HG02870 (cell line): Measurements from ENCODE around the gene DUT.
"Not testable (repeated sequence)": the region's sequence is repeated elsewhere in the genome, so short reads cannot be mapped to it uniquely, and the experiment has no call there.

Source experiments
- ATAC-seq: cut with Tn5 transposase; IDR thresholded peaks from one replicate; pipeline ENCODE4 v1.9.1; 2021; ENCODE audit warnings: mild to moderate bottlenecking, moderate library complexity; ENCODE audit not compliant: unreplicated experiment

Gene DUT

DNA sequence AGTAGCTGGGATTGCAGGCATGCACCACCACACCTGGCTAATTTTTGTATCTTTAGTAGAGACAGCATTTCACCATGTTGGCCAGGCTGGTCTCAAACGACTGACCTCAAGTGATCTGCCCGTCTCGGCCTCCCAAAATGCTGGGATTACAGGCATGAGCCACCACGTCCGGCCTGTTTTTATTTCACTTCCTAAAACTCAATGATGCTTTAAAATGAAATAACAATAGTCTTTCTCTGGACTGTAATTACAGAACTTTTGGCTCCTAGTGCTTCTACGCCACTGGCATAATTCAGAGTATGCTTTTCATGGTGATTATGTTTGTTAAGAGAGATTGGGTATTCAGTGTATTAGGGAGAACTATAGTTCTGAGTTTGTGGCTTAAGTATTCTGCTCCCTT is 5.0 kb upstream of the DUT start:
- not testable (repeated sequence) for ATAC-seq

DNA sequence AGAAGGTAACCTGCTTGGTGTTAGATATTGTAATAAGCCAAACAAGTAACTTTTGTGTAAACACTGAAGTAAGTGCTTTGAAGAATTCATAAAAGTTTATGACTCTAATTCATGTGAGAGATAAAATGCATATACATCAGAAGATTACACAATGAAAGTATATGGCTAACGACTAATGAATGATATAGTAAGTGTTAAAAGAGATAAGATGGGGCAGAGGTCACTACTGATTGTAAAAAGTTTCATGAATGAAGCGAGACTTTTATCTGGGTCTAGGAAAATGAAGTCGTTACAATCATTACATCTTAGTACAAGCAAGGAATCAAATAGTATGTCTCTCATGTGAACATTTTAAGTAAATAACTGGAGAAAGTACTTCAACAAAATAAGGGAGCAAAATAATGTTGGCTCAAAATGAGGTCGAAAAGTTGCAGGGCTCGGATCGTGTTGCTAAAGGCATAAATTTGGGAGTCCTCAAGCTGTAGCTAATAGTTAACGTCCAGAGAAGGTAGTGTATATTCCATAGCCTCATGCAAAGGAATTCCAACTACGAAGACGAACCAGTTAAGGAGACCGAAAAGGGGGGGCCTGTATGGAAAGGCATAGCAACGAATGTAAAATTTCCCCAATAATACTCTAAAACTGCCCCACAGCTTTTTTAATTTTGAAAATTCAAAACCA is 984 bp upstream of the DUT start:
- no peak for ATAC-seq

DNA sequence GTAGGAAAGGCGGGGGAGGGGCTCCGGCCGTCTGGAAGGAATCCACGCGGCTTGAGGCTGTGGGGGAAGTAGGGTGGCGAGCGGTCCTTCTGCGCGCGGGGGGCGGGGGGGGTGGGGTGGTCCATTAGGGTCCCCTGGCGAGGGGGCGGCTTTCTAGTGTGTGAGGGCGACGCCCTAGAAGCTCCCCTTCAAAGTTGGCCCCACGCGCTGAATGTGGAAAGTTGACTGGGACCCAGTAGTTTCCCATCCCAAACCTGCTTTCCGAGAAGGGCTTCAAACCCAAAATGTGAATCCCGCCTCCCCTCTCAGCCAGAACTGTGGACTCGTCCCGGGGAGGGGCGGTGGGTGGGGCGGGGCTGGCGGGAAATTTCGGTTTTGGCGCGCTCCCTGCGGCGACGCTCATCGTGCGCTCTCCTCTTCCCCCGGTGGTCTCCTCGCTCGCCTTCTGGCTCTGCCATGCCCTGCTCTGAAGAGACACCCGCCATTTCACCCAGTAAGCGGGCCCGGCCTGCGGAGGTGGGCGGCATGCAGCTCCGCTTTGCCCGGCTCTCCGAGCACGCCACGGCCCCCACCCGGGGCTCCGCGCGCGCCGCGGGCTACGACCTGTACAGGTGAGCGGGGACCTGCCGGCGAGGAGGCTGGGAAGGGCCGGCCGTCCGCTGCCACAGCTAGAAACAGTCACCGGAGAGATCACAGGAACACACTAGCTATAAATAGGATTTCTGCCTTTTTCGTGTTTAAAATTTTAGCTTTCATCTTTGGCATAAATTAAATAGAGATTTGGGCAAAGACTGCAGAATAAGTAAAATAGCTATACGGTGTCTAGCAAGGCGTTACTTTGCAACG is 790 bp downstream of the DUT start:
- ATAC-seq: peak; percentile 49

DNA sequence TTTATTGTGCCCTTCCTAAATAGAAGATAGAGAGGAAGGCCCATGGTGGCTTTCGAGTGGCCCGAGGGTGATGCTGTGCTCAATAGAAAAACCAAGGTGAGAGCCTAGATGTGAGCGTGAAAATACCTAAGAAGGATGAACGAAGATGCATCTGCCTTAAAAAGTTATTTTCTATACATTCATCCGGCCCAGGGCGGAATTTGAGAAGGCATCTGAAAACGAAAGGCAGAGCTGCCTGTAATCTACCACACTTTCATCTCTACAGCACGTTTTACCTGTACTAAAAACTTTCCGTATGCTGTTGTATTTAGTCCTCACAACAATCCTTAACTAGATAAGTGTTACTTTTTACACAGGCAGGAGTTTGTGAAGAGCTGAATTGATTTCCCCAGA is 1.4 kb downstream of the DUT start:
- no peak for ATAC-seq

DNA sequence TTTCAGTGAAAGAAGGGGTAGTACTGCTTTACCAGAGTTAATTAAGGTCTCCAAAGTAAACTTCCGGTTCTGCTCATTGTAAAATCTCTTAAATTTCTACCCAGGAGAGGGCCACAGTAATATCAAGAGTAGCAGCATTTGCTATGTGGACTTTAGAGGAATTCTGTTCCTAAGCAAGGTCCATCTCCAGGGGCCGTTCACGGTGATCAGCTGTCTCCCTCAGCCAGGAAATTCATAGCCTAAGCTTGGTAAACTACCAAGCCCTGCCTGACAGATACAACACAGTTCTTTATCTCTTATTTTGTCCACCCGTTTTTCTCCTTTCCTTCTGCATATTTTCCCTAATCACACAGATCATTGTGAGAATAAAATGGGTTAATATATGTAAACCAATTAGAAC is 2.3 kb downstream of the DUT start:
- no peak for ATAC-seq

DNA sequence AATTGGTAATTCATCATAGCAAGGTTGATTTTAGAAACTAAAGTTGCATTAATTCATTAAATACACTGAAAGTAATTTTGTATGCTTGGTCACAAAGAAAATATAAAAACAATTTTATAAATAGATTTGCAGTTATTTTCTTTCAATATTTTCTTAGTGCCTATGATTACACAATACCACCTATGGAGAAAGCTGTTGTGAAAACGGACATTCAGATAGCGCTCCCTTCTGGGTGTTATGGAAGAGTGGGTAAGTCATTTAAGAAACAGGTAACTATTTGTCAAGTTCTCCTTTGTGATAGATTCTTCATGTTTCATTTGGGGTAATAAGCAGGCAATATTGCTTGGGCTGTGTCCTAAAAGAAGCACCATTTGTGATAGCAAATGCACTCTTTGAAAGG is 3.0 kb downstream of the DUT start:
- no peak for ATAC-seq

DNA sequence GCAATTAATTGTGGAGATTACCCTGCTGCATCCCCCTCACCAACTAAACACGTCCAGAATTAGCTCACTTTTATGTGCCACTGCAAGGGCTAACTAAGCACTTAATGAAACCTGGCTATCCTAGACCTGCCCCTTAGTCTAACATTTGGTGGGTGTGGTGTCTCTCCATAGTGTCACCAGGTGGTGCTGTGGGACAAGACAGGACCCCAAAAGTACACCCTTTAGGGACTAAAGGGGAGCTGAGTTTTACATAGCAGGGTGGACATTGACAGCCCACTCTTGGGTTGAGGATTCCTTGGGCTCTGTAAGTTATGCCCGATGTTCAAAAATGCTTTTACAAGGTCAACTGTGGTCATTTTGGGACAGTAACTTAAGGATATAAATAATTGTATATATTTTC is 5.7 kb downstream of the DUT start:
- no peak for ATAC-seq

DNA sequence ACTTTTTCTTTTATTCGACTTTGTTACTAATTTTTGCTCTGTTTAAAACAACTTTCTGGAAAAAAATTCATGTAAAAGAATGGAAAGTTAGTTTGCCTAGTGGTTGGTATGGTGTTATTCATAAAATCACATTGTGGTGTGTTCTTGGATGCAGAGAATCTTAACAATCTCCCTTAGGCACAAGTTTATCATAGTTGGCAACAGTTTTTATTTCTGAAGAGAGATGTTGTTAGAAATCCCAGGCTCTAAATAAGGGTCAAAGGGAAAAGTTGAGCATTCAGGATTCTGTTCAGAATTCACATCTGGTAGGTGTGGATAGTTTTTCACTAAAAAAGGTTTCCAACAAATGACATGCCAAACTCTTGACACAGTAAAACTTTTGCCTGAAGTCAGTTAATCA is 6.4 kb downstream of the DUT start:
- ATAC-seq: no peak

DNA sequence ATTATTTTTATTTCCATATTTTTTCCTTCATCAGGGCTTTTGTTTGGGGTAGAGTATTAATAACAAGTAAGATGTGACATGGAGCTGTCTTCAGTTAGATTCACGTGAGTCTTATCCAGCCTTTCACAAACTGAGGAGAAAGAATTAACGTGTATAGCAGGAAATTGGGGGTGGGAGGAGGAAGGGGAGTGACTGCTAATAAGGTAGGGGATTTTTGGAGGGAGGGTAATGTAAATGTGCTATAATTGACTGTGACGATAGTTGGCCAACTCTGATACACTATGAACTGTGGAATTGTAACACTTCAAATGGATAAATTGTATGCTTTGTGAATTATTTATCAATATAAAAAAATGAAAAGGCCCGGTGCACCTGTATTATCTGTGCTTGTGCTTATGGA is 8.9 kb downstream of the DUT start:
- ATAC-seq: no peak

DNA sequence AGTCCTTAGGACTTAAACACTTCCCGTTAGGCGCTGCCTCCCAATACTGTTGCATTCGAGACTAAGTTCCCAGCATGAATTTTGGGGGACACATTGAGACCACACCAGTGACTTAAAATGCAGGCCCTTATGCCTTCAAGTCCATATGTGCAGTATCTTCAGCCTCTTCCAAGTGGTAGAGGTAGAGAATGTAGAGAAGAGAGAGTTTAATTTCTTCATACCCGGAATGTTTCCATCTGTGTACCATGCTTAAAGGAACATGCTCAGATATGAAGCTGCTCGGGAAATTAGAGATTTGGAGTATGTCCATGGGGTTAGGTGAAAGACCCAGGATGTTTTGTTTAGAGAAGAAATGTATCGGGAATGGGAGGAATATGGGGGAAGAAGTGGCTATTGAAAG is 12.6 kb downstream of the DUT start:
- ATAC-seq: no peak

DNA sequence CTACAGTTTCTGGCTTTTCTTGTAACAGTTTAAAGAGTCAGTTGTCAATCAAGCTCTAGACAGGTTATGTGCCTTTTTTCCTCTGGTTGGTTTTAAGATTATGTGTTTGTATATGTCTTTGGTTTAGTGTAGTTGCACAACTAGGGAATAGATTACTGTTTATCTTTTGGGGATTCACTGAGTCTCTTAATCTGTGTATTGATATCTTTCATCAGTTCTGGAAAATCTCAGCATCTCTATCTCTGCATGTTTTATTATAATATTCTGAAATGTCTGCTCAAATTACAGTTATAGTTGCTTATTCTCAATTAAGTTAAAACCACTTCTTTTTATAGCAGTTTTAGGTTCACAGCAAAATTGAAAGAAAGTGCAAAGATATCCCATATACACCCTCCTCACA is 14.3 kb downstream of the DUT start:
- ATAC-seq: no peak

DNA sequence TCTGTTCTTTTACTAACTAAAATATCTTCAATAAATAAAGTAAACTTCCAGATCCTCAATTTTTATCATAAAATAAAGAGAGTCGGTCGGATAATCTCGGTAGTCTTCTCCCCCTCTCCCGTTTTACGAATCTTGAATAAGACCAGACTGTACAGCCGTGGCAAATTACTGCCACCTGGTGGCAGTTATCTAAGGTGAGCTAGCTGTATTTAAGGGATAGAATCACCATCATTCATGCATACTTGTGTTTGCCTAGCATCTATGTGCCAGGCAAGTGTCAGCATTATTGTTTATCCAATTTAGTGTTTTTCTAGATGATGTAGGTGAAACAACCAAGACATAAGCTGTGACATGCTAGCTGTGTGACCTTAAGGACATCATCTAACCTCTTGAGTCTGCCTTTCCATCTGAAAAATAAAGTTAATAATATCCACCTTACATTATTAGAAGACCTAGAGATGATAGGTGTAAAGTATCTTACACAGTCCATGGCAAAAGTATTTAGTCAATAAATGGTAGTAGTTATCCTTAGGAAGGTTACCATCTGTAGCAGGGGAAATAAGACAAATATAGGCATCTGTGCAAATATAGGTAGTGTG is 21.3 kb downstream of the DUT start:
- ATAC-seq: peak; percentile 73

DNA sequence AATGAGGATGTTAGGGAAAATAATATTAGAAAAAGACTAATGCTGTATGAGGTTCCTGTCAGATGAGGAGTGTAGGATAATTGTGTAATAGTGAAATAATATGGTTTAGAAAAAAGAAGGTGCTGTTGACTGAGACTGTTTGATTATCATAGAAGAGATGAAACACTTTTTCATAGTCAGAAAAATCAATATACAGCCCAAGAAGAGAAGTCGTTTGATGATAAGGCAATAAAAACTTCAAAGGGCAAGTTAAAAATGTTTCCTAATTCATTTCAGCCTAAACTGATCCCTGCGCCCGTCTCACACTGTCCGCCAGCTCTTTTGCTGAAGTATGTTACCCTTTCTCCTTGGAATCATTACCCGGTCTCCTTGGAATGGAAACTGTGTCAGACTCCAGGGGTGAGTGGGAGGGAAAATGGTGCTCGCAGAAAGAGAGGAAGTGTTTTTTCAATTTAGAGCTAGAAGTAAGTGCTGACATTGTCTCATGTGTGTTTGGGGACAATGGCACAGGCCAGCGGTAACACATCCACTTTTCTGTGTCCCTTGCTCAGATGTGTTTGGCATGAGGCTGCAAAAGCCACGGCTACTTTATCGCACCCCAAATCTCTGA is 23.6 kb downstream of the DUT start:
- ATAC-seq: no peak

DNA sequence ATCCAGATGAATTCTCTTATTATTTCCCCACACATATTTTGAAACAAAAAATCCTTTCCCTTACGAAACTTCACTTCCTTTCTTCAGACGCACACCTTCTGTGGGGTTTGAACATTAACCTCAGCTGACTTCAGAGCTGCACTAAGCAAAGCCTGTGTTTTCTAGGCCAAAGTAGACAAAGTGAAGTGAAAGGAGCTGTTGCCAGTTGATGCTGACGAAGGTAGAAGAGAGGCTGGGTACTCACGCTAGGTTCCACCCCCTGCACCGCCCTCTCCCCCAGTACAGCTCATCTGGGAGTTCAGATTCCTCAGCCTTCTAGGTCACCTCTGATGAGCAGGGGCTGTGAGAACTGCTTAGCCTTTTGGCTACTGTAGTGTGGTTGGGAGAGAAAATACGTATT is 24.1 kb downstream of the DUT start:
- no peak for ATAC-seq

DNA sequence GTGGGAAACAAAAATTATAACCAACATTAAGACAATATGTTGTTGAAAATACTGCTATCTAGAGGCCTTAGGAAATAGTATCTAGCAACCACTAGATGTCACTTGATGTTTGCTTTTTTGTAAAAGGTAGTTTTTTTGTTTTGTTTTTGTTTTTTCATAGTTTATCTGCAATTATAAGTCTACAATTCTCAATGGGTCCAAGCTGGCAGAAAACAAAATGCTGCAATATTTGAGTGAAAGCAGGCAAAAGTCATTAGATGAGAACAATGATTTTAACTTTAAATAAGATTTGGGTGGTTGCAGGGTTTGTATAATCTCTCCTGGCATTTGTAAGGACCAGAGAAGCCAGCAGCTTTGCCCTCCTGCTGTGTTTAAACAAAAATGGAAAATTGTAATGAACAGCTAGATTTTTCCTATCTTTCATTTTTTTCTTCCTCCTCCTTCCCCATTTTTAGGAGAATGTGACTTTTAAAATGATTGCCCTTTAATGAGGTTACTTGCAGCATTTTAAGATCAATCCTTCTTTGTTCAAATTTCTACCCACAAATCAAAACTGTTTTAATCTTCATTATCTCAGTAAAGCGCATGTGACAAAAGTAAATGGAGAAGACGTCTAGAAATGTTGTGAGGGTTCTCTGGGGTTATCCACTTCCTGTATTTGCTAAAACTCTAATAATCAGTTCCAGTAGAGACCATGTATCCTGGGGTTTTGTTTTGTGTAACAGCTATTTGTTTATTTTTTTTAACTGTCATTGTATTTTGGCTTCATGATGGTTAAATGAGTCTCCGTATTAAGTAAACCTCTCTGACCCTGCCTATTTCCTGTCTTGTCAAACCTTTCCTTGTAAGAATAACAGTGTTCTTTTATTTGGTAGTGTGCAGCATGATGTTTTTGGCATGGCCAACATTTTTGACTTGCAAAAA is 27.3 kb downstream of the DUT start:
- no peak for ATAC-seq

DNA sequence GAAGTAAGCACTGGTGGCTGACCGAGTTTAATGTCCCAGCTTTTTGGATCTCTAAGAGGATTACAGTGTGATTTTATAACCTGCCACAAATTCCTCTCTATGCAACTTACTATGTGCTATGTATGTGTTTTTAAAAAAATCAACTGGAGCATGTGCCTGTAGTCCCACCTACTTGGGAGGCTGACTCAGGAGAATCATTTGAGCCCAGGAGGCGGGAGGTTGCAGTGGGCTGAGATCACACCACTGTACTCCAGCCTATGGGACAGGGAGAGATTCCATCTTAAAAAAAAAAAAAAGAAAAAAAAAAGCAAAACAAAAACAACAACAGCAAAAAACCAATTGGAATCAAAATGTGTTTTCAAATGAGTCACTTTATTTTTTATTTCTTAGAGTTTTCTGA is 29.6 kb downstream of the DUT start:
- ATAC-seq: no peak

DNA sequence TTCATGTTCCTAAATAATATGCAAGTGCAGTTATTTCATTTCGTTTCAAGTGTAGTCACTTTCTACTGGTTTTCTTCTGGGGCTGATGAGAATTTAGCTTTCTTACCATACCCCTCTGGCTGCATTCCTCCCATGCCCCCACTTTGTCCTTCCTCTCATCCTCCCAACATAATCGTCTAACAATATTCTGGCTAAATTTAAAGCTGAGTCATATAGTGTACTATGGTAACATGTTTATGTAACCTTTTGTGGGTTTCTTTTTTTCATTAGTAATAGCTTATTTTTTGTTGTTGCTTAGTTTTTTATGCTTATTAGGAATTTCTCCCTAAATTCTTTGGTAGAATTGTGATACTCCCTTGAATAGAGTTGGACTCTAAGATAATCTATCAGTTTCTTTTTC is 30.5 kb downstream of the DUT start:
- ATAC-seq: no peak

DNA sequence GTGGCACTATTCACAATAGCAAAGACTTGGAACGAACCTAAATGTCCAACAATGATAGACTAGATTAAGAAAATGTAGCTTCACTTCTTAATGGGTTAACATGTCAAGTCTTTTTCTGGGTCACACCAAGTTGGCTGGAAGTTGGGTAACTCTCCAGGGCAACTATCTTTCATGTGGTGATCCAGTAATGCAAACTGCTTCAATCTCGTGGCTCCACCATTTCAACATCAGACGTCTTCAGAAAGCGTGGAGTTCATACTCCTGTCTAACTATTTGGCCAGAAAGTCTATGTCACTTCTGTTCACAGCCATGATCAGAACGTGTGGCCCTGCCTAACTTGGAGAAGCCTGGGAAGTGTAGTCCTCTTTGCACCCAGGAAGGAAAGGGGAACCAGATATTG is 32.2 kb downstream of the DUT start:
- no peak for ATAC-seq

DNA sequence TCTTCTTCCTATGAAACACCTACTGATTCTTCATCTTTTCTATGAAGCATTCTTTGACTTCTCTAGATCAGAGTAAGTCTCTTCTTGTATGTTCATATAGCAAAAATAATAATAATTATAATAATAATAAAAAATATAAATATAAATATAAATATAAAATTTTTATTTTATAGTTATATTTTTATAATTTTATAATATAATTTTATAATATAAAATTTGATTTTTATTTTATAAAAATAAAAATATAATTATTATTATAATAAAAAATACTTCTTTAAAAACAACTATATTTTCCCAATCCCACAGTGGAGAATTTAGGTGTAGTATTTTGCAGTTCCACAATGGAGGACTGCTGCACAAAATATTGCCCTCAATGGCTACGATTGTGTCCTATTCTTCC is 34.3 kb downstream of the DUT start:
- no peak for ATAC-seq

DNA sequence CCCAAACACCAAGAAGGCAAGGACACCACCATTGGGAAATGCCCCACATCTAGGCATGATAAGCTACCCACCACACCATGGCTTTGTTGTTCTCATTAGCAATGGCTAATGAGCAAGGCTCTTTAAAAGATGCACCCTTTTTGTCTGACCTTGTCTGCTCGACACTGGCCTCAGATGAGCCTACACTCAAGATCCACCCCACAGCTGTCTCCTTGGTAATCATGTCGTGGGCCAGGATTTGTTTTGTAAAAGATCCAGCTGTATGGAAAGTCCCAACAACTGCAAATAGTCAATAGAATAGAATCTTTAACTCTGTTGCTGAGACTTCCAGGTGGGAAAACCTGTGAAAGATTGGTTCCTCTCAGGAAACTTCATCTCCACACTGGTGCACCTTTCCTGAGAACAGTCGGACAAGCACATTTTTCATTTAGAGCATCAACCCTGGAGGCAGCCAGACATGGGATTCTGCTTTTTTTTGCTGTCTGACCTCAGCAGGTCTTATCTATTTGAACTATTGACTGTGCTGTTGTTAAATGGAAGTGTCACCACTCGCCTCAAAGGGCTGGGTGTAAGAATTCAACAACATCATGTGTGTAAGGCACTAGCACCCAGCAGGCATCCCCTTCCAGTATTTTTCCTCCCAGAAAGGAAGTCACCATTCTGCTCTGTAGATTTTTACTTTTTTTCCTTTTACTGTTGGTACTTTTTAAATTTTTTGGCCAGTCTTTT is 35.5 kb downstream of the DUT start:
- ATAC-seq: no peak
